Omental fat pad (tissue), 4 donors: ENCODE measurements around the gene TOX3. TPM values are rescaled to one million over a fixed set of nuclear protein-coding genes. Genes with fewer than 3 reads are reported as not detected.

Source experiments
- ATAC-seq: fragments of 150-250 bp; one replicate; pipeline ENCODE4 v1.9.1; 2016; ENCODE audit warnings: mild to moderate bottlenecking, moderate library complexity; ENCODE audit not compliant: low FRiP score
- DNase-seq: peaks from one replicate; pipeline ENCODE4 v3.0.0-alpha.2; 2019; ENCODE audit warnings: low spot score
- total RNA-seq, 4 donors: library from RNA; depleted of rRNA; stranded (reverse); fragments of >200 nt; gene quantifications; one replicate each; pipeline ENCODE4 v1.1.0, GENCODE V29; 2016
- TF ChIP-seq, protein P1 (sequence below), 3 donors: fragments of 450-650 bp; IDR thresholded peaks; one replicate each; pipeline ENCODE4 v1.5.1; 2016 to 2017; ENCODE audit warnings: antibody characterized with exemption in 3 of 3, mild to moderate bottlenecking in 3 of 3, moderate library complexity in 2 of 3

The TOX3 gene
- total RNA-seq, 4 donors from 2014 or later: 1.0 TPM; not detected in 3

DNA sequence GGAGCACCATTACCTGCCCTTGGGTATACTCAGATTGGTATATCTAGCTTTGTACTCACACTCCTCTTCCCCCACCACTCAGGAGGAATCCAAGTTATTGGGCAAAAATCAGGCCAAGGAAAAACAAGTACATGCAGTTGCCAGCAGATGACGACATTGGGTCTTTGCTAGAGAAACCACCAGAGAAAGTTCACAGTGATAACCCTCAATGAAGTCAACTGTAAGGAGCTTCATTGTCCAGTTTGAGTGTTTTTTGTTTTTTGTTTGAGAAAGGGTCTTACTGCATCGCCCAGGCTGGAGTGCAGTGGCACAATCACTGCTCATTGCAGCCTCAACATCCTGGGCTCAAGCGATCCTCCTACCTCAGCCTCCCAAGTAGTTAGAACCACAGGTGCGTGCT lies 34.6 kb upstream of the TOX3 start:
- no peak for ATAC-seq
- TF ChIP-seq, protein P1, sequence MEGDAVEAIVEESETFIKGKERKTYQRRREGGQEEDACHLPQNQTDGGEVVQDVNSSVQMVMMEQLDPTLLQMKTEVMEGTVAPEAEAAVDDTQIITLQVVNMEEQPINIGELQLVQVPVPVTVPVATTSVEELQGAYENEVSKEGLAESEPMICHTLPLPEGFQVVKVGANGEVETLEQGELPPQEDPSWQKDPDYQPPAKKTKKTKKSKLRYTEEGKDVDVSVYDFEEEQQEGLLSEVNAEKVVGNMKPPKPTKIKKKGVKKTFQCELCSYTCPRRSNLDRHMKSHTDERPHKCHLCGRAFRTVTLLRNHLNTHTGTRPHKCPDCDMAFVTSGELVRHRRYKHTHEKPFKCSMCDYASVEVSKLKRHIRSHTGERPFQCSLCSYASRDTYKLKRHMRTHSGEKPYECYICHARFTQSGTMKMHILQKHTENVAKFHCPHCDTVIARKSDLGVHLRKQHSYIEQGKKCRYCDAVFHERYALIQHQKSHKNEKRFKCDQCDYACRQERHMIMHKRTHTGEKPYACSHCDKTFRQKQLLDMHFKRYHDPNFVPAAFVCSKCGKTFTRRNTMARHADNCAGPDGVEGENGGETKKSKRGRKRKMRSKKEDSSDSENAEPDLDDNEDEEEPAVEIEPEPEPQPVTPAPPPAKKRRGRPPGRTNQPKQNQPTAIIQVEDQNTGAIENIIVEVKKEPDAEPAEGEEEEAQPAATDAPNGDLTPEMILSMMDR (IDR thresholded peaks at IDR 0.05): no peak

GRCh38 chr16:52580488-52580887 lies 33.5 kb upstream of the TOX3 start:
- no peak for ATAC-seq
- TF ChIP-seq, protein P1 (IDR thresholded peaks at IDR 0.05): no peak
- DNase-seq: no peak

More for the DNA sequence above, 34.6 kb upstream of the TOX3 start:
- no peak for DNase-seq

DNA sequence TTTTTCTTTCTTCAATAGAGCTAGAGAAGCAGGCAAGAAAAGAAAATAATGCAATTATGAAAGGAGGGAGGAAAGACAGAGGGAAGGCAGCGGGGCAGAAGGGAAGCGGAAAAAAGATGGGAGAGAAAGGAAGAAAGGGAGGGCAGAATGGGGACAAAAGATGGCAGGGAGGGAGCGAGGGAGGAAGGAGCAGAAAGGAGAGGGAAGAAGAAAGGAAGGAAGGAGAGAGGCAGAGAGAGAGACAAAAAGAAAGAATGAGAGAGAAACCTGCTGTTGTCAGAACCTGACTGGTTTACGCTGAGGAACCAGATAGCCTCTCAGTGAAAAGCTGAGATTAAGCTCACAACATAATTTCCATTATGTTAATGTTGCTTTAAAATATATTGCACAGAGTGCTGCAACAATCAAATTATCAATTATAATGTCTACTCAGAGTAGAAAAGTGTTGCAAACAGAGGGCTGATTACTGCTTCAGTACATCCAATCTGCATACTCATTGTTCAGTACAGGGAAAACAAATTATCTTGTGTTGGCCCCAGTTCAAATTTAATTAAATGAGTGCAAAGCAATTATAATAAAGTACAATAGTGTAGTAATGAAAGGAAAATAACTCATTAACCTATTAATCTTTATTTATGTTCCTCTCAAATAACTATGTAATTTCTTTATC lies 32.0 kb upstream of the TOX3 start:
- TF ChIP-seq, protein P1 (IDR thresholded peaks at IDR 0.05): no peak
- ATAC-seq (no peak), DNase-seq (no peak)

- ATAC-seq (no peak), DNase-seq (no peak)
- TF ChIP-seq, protein P1 (IDR thresholded peaks at IDR 0.05): no peak
Observed at GRCh38 chr16:52578007-52578828, 31.3 kb upstream of the TOX3 start.

GRCh38 chr16:52577130-52577706 lies 30.3 kb upstream of the TOX3 start:
- TF ChIP-seq, protein P1 (IDR thresholded peaks at IDR 0.05): no peak
- no peak for DNase-seq
- ATAC-seq: no peak

- TF ChIP-seq, protein P1 (IDR thresholded peaks at IDR 0.05): no peak
- DNase-seq (no peak), ATAC-seq (no peak)
Observed at GRCh38 chr16:52573365-52574299, 26.7 kb upstream of the TOX3 start.
